Fibroblast of pulmonary artery (primary cell): Measurements from ENCODE around the gene SETD6.
A peak's percentile ranks its signal among the peaks of the same experiment; 100 is the strongest.

Source experiments
- DNase-seq: peaks from one replicate; pipeline ENCODE4 v3.0.0-alpha.2; 2010; ENCODE audit warnings: low read depth
- H3K4me3 ChIP-seq: replicated peaks from 2 replicates; pipeline ENCODE4 v1.5.1; 2011; ENCODE audit warnings: low read depth, mild to moderate bottlenecking, control low read depth, low read length, moderate library complexity
- TF ChIP-seq, protein P1 (sequence below): IDR thresholded peaks from 2 replicates; pipeline ENCODE4 v1.5.1; 2011; ENCODE audit warnings: mild to moderate bottlenecking, control low read depth, low read length, inconsistent platforms; ENCODE audit errors: missing control alignments

Gene SETD6

DNA sequence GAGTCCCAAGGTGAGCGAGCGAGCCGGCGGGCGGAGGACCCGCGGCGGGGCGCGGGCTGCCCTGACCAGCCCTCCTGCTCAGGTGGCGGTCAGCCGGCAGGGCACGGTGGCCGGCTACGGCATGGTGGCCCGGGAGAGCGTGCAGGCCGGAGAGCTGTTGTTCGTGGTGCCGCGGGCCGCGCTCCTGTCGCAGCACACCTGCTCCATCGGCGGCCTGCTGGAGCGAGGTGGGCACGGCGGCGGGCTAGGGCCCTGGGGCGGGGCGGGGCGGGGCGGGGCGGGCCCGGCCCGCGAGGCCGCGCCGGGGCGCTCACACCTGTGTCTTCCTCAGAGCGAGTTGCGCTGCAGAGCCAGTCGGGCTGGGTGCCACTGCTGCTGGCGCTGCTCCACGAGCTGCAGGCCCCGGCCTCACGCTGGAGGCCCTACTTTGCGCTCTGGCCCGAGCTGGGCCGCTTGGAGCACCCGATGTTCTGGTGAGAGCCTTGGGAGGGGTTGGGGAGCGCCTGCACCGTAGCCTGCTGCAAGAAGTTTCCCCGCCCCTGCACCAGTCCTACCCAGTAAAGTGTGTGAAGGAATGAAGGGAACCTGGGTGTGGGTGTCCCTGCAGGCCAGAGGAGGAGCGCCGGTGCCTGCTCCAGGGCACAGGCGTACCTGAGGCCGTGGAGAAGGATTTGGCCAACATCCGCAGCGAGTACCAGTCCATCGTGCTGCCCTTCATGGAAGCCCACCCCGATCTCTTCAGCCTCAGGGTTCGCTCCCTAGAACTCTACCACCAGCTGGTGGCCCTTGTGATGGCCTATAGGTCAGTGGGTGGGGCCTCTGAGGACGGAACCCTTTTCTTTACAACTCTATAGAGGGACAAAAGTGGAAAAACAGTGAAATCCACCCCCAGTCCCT, 802 bp downstream of the SETD6 start:
- no peak for DNase-seq
- TF ChIP-seq, protein P1, sequence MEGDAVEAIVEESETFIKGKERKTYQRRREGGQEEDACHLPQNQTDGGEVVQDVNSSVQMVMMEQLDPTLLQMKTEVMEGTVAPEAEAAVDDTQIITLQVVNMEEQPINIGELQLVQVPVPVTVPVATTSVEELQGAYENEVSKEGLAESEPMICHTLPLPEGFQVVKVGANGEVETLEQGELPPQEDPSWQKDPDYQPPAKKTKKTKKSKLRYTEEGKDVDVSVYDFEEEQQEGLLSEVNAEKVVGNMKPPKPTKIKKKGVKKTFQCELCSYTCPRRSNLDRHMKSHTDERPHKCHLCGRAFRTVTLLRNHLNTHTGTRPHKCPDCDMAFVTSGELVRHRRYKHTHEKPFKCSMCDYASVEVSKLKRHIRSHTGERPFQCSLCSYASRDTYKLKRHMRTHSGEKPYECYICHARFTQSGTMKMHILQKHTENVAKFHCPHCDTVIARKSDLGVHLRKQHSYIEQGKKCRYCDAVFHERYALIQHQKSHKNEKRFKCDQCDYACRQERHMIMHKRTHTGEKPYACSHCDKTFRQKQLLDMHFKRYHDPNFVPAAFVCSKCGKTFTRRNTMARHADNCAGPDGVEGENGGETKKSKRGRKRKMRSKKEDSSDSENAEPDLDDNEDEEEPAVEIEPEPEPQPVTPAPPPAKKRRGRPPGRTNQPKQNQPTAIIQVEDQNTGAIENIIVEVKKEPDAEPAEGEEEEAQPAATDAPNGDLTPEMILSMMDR, result no peak
- peak overlapping the region; percentile 77 for H3K4me3 ChIP-seq

GRCh38 chr16:58516768-58517107, 1.4 kb downstream of the SETD6 start:
- no peak overlapping the region for H3K4me3 ChIP-seq
- TF ChIP-seq, protein P1, result no peak
- no peak for DNase-seq

DNA sequence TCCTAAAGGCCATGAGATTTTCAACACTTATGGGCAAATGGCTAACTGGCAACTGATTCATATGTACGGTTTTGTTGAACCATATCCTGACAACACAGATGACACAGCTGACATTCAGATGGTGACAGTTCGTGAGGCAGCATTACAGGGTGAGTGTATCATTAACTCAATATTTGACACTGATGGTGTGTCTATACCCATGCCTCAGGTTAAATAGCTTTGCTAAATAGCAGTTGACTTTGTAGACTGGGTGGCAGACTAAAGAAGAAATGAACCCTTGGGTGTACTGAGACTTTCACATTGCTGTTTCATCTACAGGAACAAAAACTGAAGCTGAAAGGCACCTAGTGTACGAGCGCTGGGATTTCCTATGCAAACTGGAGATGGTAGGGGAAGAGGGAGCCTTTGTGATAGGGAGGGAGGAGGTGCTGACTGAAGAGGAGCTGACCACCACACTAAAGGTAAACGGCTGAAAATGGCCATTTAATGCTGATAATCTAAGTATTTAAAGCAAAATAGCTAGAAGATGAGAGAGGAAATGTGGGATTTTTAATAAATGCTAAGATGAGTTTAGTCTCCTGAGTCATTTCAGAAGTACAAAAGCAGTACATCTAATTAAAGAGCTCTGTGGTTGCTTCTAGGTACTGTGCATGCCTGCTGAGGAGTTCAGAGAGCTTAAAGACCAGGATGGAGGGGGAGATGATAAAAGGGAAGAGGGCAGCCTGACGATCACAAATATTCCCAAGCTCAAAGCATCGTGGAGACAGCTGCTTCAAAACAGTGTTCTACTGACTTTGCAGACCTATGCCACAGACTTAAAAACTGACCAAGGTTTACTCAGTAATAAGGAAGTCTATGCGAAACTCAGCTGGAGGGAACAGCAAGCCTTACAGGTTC, 3.0 kb downstream of the SETD6 start:
- TF ChIP-seq, protein P1, result no peak
- DNase-seq, result no peak
- H3K4me3 ChIP-seq, result no peak overlapping the region

DNA sequence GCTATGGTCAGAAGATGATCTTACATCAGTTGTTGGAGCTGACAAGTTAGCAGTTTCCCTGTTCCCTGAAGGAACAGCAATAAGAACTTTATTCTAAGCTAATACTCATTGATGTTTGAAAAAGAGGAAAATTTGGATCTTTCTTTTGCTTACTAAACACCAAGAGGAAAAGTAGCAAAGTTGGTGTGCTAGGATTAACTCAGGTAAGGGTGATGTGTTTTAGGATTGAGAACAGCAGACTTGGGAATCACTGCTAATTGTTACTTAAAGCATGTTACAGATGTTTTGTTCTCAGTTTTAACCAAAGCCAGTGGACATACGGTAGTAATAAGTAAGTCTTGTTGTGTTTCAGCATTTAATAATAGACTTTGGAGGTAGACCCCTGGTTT, 3.7 kb downstream of the SETD6 start:
- DNase-seq, result no peak
- TF ChIP-seq, protein P1, result no peak

DNA sequence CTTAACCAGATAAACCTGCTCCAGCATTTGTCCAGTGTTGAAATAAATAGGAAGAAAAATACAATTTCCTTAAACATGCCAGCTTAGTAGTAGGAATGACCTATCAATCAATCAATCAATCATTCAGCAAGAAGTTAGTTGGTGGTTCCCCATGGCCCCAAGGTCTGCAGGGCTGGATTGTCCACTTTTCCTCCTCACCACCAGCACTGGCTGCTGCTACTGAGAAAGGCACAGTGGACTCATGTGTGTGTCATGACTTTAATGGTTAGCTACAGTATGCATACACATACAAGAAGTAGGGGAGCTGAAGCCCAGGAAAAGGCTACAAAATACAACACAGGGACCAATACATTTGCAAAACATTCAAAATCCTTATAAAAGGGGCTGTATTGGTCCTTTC, 4.4 kb downstream of the SETD6 start:
- DNase-seq, result no peak
- no peak overlapping the region for H3K4me3 ChIP-seq
- TF ChIP-seq, protein P1, result no peak

More for the DNA sequence above, 3.7 kb downstream of the SETD6 start:
- H3K4me3 ChIP-seq, result no peak overlapping the region

DNA sequence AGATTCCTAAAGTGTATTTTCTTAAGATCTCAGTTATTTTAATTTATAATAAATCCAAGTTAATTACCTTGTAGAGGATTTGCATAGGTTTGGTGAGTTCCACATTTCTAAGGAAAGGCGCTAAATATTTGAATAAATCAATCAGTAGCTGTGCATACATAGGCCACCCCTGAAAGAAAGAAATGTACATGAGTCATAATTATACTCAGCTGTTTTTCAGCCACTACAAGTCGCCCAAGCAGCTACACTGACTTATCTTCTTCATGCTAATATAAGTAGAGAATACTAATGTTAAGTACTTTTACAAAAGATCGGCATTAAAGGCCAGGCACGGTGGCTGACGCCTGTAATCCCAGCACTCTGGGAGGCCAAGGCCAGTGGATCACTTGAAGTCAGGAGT, 14.9 kb downstream of the SETD6 start:
- DNase-seq, result no peak
- TF ChIP-seq, protein P1, result no peak
- no peak overlapping the region for H3K4me3 ChIP-seq
